ENCODE data around the gene DAB1. TPM values are rescaled to one million over a fixed set of nuclear protein-coding genes. Genes with fewer than 3 reads are reported as not detected.

The DAB1 gene
- total RNA-seq, 2 donors from 2014 or later, result not detected

DNA sequence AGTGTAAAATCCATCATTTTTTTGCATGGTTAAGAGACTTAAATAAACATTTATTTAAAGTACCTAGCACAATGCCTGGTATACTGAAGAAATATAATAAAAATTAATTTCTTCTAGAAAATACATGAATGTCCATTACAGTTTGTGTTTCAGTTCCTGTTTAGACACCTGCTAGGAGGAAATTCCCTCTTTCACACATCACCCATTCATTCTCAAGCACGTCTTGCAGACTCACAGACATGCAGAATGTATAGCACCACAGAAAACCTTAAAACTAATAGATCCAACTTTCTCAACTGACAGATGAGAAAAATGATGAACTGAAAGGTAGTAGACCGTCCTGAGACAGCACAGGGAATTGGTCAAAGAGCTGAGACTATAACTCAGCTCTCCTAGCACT is 285.9 kb downstream of the DAB1 start:
- no peak for TF ChIP-seq CTCF (IDR thresholded peaks at IDR 0.05)
- no peaks in the 10 kb centered on the region for H3K9me3 ChIP-seq
- H3K4me1 ChIP-seq (ENCODE audit: control insufficient read depth in 1 of 2, low read depth in 2 of 2), result no peaks in the 10 kb centered on the region
- H3K4me3 ChIP-seq, result no peak overlapping the region
- H3K27ac ChIP-seq, result no peak overlapping the region
- DNase-seq (ENCODE audit: low spot score) (no peak), ATAC-seq (ENCODE audit: insufficient number of reproducible peaks, low FRiP score, low read depth) (no peak)
- no peaks in the 10 kb centered on the region for H3K36me3 ChIP-seq
- no peaks in the 10 kb centered on the region for H3K27me3 ChIP-seq (replicated peaks; ENCODE audit: insufficient read depth)

DNA sequence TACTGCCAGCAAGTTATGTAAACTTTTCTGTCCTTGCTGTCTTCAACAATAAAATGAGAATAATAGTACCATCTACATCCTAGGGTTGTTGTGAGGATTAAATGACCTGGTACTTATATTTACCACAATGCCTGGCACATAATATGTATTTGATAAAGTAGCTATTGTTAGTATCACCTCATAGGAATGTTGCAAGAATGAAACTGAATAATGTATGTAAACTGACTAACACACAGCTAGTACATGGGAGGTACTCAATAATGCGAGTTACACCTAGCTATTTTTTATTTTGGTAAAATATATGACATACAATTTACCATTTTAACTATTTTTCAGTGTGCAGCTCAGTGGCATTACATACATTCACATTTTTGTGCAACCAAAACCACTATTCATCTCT is 289.1 kb downstream of the DAB1 start:
- H3K9me3 ChIP-seq, result no peaks in the 10 kb centered on the region
- no peak for TF ChIP-seq CTCF (IDR thresholded peaks at IDR 0.05)
- no peak for ATAC-seq (ENCODE audit: insufficient number of reproducible peaks, low FRiP score, low read depth)
- H3K4me1 ChIP-seq (ENCODE audit: control insufficient read depth in 1 of 2, low read depth in 2 of 2), result no peaks in the 10 kb centered on the region
- H3K36me3 ChIP-seq, result no peaks in the 10 kb centered on the region
- no peak overlapping the region for H3K27ac ChIP-seq
- H3K27me3 ChIP-seq (replicated peaks; ENCODE audit: insufficient read depth), result no peaks in the 10 kb centered on the region
- H3K4me3 ChIP-seq, result no peak overlapping the region
- no peak for DNase-seq (ENCODE audit: low spot score)

- Histone ChIP-seq H3K4me3 (no peak overlapping the region), H3K27ac (no peak overlapping the region), H3K9me3 (no peaks in the 10 kb centered on the region), H3K36me3 (no peaks in the 10 kb centered on the region), H3K27me3 (replicated peaks; ENCODE audit: insufficient read depth) (no peaks in the 10 kb centered on the region), H3K4me1 (ENCODE audit: control insufficient read depth in 1 of 2, low read depth in 2 of 2) (no peaks in the 10 kb centered on the region)
- DNase-seq (ENCODE audit: low spot score) (no peak), ATAC-seq (ENCODE audit: insufficient number of reproducible peaks, low FRiP score, low read depth) (no peak)
- no peak for TF ChIP-seq CTCF (IDR thresholded peaks at IDR 0.05)
Observed at GRCh38 chr1:57133686-57134085, 290.2 kb downstream of the DAB1 start.

- no peaks in the 10 kb centered on the region for H3K9me3 ChIP-seq
- H3K36me3 ChIP-seq, result no peaks in the 10 kb centered on the region
- DNase-seq (ENCODE audit: low spot score) (no peak), ATAC-seq (ENCODE audit: insufficient number of reproducible peaks, low FRiP score, low read depth) (no peak)
- no peaks in the 10 kb centered on the region for H3K27me3 ChIP-seq (replicated peaks; ENCODE audit: insufficient read depth)
- no peak overlapping the region for H3K27ac ChIP-seq
- TF ChIP-seq CTCF (IDR thresholded peaks at IDR 0.05), result no peak
- H3K4me3 ChIP-seq, result no peak overlapping the region
- no peaks in the 10 kb centered on the region for H3K4me1 ChIP-seq (ENCODE audit: control insufficient read depth in 1 of 2, low read depth in 2 of 2)
Observed at GRCh38 chr1:57132993-57133622, 290.8 kb downstream of the DAB1 start.

- Histone ChIP-seq H3K4me1 (ENCODE audit: control insufficient read depth in 1 of 2, low read depth in 2 of 2) (no peaks in the 10 kb centered on the region), H3K36me3 (no peaks in the 10 kb centered on the region), H3K27ac (no peak overlapping the region), H3K9me3 (no peaks in the 10 kb centered on the region), H3K4me3 (no peak overlapping the region), H3K27me3 (replicated peaks; ENCODE audit: insufficient read depth) (no peaks in the 10 kb centered on the region)
- ATAC-seq (ENCODE audit: insufficient number of reproducible peaks, low FRiP score, low read depth), result no peak
- DNase-seq (ENCODE audit: low spot score), result no peak
- no peak for TF ChIP-seq CTCF (IDR thresholded peaks at IDR 0.05)
Observed at GRCh38 chr1:57131701-57132394, 292.0 kb downstream of the DAB1 start.
